Lower leg skin (tissue), 4 donors: Measurements from ENCODE around the gene BTG3. TPM values are rescaled to one million over a fixed set of nuclear protein-coding genes. Genes with fewer than 3 reads are reported as not detected.

Source experiments
- DNase-seq, 2 donors: peaks; one replicate each; pipeline ENCODE4 v3.0.0-alpha.2; 2019; ENCODE audit warnings: low spot score in 2 of 2
- H3K4me3 ChIP-seq: fragments of 200-600 bp; sonication (generic); 2 replicates; pipeline ENCODE4 v1.5.1; 2017; ENCODE audit warnings: mild to moderate bottlenecking, low read depth; ENCODE audit not compliant: poor library complexity, severe bottlenecking
- POLR2A ChIP-seq, 2 donors: fragments of 450-650 bp; IDR thresholded peaks; one replicate each; pipeline ENCODE4 v1.6.1; 2016 to 2017; ENCODE audit warnings: antibody characterized with exemption in 2 of 2, mild to moderate bottlenecking in 1 of 2, moderate library complexity in 1 of 2
- WGBS, 2 donors: methylation state at CpG; one replicate each; pipeline ENCODE4 v1.1.5; 2018; 5-methylcytosine and 5-hydroxymethylcytosine counted together
- intact Hi-C: fragments of 100-400 bp; cut with DNase I; formaldehyde crosslinking; loops from one replicate; pipeline ENCODE4 v1.15.0; 2023; ENCODE audit warnings: low total_unique reads
- total RNA-seq, 4 donors: library from RNA; depleted of rRNA; stranded (reverse); fragments of >200 nt; gene quantifications; one replicate each; pipeline ENCODE4 v1.1.0, GENCODE V29; 2016
- TF ChIP-seq, protein P1 (sequence below), 3 donors: fragments of 450-650 bp; IDR thresholded peaks; one replicate each; pipeline ENCODE4 v1.5.1; 2016; ENCODE audit warnings: antibody characterized with exemption in 3 of 3, mild to moderate bottlenecking in 3 of 3, moderate library complexity in 2 of 3

The BTG3 gene
- total RNA-seq, 4 donors from 2014 or later = 43.0 to 88.3 (median 57.3) TPM

DNA sequence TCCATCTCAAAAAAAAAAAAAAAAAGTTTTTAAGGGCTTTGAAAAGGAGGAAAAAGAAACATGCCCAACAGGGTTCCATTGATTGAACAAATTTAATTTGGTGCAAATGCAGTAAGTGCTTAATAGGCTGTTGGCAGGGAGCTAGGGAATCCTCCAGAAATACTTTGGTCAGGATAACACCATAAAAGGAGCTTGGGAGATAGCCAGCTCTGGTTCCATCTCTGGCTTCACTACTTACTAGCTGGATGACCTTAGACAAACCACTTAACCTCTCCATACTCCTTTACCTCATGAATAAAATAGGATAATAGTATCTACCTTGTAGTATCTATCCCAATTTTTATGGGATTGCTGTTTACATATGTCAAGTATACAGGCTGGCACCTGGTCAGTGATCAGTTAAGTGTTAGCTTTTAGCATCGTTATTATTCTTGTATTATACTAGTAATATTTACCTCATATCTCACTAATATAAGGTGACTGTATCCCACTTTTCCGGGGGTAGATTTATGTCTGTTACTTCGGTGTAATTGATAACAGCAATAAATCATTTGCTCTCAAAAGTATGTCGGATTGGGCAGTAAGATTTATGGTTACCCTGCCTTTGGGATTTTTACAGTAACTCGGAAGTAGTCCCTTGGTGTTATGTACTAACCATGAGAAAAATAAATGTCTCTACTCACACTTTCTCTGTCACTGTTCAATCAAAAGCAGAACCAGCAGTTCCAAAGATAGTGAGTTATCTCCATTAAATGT is 36.4 kb downstream of the BTG3 start:
- TF ChIP-seq, protein P1, sequence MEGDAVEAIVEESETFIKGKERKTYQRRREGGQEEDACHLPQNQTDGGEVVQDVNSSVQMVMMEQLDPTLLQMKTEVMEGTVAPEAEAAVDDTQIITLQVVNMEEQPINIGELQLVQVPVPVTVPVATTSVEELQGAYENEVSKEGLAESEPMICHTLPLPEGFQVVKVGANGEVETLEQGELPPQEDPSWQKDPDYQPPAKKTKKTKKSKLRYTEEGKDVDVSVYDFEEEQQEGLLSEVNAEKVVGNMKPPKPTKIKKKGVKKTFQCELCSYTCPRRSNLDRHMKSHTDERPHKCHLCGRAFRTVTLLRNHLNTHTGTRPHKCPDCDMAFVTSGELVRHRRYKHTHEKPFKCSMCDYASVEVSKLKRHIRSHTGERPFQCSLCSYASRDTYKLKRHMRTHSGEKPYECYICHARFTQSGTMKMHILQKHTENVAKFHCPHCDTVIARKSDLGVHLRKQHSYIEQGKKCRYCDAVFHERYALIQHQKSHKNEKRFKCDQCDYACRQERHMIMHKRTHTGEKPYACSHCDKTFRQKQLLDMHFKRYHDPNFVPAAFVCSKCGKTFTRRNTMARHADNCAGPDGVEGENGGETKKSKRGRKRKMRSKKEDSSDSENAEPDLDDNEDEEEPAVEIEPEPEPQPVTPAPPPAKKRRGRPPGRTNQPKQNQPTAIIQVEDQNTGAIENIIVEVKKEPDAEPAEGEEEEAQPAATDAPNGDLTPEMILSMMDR (IDR thresholded peaks at IDR 0.05) = no peak
- TF ChIP-seq POLR2A (IDR thresholded peaks at IDR 0.05) = no peak
- no peak for DNase-seq
- intact Hi-C loops = no loop called here
- 55 to 59% methylated on average over 5 of the region's 5 CpGs for WGBS, 2 donors
- no peak overlapping the region for H3K4me3 ChIP-seq

DNA sequence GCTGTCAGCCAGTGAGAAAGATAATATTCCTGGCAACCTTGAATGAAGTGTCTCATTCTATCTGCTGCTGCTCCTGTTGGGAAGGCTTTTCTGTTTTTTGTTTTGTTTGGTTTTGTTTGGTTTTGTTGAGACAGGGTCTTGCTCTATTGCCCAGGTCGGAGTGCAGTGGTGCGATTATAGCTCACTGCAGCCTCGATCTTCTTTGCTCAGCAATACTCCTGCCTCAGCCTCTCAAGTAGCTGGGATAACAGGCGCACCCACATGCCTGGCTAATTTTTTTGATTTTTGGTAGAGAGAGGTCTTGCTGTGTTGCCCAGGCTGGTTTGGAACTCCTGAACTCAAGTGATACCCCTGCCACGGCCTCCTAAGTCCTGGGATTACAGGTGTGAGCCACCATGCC is 37.6 kb downstream of the BTG3 start:
- H3K4me3 ChIP-seq = no peak overlapping the region
- intact Hi-C loops = no loop called here
- TF ChIP-seq, protein P1 (IDR thresholded peaks at IDR 0.05) = no peak
- TF ChIP-seq POLR2A (IDR thresholded peaks at IDR 0.05) = no peak
- WGBS, 2 donors = 91 to 97% methylated on average over 5 of the region's 5 CpGs
- DNase-seq = no peak

DNA sequence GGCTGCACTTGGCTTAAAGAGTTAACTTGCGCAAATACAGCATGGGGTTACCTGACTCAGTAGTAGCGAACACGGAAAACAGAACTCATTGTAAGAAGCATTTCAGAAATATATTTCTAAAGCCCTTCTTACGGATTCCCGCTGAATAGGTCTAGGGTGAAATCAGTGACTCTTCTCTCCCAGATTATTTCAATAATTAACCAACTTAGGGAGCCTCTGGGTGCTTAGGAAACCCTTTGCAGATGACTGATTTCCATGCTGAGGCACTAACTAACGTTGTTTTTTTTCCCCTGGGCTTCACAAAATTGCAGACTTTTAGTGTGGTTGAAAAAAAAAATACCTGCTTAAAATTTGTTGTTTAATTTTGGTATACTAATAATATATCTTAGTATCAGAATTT is 40.3 kb downstream of the BTG3 start:
- no peak overlapping the region for H3K4me3 ChIP-seq
- TF ChIP-seq, protein P1 (IDR thresholded peaks at IDR 0.05) = no peak
- no peak for TF ChIP-seq POLR2A (IDR thresholded peaks at IDR 0.05)
- no peak for DNase-seq
- intact Hi-C loops = no loop called here
- 86% methylated on average over 6 of the region's 6 CpGs for WGBS, 2 donors

DNA sequence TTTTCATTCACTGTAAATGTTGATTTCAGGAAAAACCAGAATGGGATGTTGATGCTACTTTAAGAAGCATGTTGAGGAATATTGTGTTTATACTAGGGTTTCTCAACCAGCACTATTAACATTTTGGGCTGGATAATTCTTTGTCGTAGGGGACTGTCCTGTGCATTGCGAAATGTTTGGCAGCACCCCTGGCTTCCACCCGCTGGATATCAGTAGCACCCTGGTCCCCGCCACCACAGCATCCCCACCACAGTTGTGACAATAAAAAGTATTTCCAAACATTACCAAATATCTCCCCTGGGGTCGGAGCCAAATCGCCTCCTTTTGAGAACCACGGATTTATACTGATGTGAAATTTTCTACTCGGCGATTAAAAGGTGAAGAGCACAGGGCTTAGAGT is 41.9 kb downstream of the BTG3 start:
- no peak for DNase-seq
- TF ChIP-seq, protein P1 (IDR thresholded peaks at IDR 0.05) = no peak
- TF ChIP-seq POLR2A (IDR thresholded peaks at IDR 0.05) = no peak
- intact Hi-C loops = no loop called here
- no peak overlapping the region for H3K4me3 ChIP-seq
- WGBS, 2 donors = 84 to 87% methylated on average over 9 of the region's 9 CpGs

DNA sequence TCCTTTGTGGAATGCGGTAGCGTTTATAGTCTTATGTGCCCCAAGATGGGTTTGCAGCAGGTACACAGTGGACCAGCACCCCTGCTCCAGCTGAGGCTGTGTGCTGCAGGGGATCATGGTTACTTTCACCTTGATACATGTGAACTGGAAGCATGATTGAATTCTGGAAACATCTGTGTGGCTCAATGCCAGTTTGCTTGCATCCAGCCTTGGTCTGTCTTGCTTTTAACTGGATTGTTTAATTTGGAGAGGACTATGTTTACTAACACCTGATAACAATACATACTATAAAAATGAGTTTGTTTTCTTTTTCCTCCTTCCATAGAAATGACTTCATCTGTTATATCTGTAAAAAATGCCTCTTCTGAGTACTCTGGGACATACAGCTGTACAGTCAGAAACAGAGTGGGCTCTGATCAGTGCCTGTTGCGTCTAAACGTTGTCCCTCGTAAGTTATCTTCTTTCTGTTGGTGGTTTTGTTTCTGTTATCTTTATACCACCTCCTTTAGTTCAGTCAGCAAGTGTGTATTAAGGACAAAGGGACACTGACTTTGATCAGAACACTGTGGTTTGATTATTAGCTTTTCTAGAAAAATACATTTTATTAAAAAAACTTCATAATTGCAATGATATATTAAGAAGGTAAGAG is 52.2 kb downstream of the BTG3 start:
- intact Hi-C loops = no loop called here
- DNase-seq = no peak
- 77 to 87% methylated on average over 5 of the region's 5 CpGs for WGBS, 2 donors
- no peak for TF ChIP-seq POLR2A (IDR thresholded peaks at IDR 0.05)
- TF ChIP-seq, protein P1 (IDR thresholded peaks at IDR 0.05) = no peak
- no peak overlapping the region for H3K4me3 ChIP-seq
